Epidermal melanocyte (primary cell): ENCODE data around the gene CST3.
"Not testable (repeated sequence)": the region's sequence is repeated elsewhere in the genome, so short reads cannot be mapped to it uniquely, and the experiment has no call there.

ENCODE experiments used
- DNase-seq: peaks from one replicate; pipeline ENCODE4 v3.0.0; 2011; ENCODE audit warnings: low spot score; ENCODE audit not compliant: insufficient read length

CST3 gene

DNA sequence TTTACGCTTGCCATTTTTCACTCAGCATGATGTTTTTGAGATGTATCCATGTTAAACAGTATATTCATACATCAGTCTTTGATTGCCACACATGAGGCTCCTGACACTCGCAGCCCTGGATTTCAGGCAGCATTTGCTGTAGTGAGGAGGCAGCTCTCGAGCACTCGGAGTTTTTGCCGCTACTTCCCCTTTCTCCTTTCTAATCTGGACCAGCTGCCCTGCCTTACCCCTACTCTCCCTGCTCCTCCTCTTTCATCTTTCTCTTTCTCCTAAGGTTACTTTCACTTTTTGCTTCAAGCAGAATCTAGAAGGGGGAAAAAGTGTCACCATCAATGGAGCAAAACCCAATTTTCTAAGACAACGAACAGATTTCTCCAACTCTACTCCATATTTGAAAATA, 5.9 kb upstream of the CST3 start:
- DNase-seq = no peak

DNA sequence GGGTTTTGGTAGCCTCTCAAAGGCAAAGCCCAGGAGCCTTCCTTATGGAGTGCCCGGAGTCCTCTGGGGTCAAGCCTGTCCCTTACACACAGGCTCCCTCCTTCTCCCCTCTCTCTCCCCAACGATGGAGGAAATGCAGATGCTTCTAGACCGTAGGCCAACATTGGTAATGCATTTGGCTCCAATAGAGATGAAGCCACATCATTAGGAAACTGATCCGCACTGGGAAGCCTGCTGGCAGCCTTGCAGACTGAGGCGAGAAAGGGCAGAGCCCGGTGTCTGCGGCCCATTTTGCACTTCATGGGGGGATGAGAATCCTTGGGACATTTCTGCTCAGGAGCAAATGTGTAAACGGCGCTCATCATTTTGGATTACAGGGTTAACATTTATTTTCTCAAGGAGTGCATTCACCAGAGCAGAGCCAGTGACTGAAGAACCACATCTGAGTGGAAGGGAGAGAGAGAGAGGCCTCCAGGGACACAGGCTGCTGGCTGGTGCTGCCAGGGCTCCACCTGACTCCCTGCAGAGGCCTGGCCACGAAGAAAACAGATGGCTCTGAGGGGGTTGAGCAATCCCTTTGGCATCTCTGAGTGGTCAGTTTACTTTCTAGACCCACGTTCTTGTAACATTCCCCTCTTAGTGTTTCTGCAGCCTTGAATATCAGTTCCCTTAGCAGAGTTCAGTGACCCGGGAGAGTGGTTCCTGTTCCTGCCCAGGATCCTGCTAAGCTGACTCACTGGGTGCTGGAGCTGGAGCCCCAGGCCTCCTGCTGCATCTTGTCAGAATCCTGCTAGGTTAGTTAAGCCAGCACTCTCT, 4.4 kb upstream of the CST3 start:
- DNase-seq = no peak

DNA sequence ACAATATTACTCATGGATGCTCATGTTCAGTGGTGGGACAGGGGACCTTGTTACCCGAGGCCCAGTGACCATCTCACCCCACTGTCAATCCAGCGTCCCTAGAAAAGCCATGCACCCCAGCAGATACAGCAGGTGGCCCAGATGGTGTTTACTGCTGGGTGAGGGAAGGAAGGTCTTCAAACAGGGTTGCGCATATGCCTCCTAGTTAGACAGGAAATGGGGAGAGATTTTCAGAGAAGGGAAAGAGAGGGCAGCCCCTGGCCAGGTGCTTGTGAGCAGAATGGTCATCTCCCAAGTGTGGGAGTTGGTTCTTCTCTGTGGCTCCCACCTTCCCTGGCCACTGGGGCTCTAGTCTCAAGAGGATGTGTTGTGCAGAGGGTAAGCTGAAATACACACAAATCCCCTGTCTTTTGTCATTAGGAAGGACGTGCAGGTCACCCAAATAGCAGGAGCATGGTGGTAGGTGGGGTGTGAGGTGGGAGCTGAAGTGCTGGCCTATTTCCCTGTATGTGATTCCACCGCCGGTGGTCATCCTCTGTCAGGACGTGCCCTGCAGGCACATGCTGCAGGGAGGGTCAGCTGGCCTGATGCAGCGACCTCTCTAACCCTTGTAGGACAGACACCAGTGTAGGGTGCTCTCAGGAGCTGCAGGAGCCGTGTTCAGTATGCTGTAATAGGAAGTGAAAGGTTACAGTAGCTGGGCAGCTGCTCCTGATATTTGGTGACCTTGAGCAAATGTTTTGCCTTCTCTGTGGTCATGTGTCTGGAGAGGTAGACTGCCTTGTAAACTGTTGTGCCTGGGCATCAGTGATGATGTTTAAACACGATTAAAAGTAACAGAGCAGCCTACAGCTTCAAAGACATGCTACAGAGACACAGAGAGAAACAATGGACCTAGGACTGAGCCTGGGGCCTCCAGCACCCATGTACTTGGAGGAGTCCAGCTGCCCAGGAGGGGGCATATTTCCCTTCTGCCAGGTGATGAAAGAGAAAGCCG, 3.2 kb upstream of the CST3 start:
- DNase-seq = no peak

DNA sequence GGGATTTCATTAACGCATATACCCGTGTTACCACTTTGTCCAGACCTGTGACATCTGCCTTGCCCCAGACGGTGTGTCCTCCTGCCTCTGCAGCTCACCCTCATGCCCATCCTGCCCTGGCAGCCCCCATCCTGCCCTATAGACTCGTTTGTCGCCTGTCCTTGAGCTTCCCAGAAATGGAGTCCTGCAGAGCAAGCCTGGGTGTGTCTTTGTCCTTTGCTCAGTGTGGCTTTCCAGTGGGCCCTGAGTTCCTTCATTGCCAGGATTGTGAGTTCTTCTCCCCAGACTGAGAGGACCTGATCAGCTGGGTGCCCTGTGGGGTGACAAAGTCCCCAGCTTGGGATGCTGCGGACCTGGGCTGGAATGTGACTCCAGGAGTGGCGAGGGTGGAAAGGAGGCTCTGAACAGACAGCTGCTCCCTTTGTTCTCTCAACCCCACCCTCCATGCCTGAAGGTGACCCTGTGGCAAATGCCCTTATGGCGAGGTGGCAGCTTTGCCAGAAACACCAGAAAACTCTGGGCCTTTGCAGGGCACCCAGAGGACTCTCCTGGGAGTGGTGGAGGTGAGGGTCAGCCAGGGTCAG, 2.4 kb upstream of the CST3 start:
- DNase-seq = no peak

DNA sequence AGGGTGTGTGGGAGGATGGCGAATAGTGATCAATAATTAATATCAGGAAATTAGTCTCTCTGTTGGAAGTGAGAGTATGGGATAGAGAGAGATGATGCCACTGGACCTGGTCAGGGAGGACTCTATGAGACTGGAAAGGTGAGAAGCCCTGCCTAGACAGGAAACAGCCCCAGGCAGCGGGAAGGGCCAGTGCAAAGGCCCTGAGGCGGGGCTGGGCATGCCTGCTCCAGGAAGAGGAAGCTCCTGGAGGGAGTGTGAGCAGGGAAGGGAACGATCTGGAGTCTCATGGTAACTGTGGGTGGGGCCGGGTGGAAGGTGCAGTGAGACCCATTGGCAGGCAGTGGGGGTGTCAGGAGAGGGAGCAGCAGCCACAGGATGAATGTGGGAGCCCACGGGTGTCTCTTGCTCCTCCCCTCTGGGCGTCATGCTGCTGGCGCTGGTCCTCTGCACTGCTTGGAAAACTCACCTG, 1.8 kb upstream of the CST3 start:
- no peak for DNase-seq

DNA sequence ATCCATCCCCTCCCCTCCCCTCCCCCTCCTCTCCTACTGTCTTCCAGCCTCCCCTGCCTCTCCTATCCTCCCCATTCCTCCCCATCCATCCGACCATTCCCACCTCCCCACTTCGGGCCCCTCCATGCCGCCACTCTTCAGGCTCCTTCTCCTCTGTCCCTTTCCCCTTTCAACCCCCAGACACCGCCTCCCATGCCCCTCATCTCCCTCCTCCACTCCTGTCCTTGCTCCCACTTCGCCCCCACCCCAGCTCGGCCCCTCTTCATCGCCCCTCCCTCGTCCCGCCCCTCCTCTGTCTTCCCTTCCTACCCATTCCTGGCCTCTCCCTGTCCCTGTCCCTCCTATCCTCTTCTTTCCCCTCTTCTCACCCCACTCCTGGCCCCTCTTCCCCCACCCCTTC, 554 bp upstream of the CST3 start:
- DNase-seq = no peak

DNA sequence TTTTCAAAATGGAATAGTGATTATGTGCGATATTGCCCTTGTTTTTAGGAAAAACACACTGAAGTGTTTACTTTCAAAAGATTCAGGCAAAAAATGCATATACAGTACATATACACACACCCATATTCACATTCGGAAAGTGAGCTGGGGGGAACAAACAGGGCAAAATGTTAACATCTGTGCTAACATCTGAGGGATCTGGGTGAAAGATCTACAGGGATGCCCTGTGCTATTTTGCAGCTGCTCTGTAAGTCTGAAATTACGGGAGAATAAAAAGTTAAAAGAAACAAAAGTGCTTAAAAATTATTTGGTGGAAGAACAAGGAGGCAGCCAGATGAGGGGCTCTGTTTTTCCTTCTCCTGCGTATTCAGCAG, 860 bp downstream of the CST3 start:
- no peak for DNase-seq

DNA sequence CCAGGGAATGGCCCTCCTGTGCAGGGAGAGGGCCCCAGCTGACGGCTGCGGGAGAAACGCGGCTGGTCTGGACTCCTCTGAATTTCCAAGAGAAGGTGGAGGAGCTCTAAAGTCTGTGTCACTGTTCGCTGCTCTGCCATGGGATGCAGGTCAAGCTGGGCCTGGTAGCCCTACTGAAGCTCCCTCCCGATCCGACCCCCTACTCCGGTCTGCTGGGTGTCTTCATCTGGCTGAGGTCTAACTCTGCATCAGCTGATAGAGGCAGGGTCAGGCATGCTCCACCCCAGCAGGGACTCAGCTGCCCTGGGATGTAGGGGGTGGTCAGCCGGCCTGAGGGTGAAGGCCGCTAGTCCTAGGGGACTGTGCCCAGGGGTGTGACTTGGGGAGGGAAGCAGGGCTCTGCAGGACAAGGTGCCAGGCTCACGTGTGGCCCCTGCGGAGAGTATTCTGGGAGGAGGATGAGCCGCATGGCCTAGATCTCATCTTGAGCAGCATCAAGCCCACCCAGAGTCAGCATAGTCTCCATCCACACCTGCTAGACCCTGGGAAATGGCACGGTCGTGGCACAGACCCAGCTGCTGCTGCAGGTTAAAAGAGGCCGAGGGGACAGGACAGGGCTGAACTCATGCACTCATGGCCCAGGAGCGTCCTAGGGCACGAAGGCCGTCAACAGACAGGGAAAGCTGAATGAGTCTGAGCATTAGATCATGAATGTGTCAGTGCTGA, 1.4 kb downstream of the CST3 start:
- no peak for DNase-seq

DNA sequence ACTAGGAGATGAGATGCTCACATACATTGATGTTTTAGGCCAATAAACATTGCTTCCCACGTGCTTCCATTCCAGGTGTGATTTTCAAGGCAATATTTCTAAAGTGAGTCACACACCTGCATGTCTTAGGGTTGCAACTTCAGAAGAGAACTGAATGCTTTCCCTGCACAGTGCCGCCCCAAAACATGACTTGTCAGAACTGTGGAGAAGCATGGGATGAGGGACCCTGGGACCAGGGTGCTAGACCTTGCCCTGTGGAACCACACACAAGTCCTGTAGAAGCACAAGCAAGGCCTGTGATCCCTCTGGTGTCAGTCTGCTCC, 2.0 kb downstream of the CST3 start:
- not testable (repeated sequence) for DNase-seq

DNA sequence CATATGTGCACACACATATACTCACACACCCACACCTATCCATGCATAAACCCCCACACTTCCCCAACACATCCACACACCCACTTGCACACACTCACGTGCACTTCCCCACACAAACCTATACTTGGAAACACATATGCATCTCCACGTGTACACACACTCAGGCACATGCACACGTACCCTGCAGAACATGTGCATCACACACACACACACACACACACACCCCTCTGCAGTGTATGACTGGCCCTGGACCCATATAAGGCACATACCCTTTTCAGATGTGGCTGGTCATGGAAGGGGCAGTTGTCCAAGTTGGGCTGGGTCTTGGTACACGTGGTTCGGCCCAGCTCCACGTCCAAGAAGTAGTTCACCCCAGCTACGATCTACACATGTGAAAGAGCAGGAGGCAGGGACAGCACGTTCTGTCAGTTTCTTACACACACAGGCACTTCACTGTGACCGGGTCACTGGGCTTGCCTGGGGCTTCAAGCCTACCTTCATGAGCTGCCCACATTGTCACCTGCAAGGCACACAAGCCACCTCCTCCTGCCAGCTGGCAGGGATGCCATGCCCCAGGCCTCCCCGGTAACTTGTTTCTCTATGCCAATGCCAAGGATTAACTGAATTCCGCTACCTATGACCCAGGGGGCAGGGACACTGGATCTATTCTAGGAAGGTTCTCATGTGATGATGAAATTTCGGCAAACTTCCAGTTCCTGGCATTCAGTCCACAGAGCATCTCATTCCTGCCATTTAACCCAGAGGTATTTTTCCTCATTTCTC, 2.6 kb downstream of the CST3 start:
- no peak for DNase-seq

DNA sequence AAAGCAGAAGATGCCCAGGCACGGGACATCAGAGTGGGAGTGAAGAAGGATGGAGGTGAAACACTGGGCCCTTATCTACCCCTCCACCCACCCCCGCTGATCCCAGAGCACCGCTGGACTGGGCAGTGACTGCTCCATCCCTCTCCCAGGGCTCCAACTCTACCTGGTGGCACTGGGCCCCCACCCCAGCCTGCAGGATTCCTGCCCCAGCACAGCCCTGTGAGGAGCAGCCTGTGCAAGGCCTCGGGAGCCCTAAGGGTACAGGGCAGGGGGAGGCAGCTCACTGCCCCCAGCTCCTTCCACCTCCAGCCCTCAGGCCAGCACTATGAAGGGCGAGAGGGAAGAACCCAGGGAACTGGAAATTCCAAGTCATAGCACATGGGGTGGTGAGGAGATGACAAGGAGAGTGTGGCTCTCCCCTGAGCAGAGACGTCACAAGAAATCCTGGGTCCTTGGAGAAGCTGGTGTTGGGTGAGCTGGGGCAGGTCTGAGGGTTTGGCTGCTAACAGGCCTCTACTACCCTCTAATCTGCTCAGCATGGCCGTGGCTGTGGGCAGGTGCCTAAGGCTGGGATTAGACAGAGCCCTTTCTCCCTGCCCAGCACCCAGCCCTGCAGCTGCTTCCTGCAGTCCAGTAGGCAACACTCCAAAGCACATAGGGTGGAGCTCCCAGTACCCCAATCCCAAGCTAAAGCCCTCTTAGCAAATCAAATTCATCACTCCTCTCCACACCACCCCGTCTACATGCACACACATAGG, 3.5 kb downstream of the CST3 start:
- no peak for DNase-seq

DNA sequence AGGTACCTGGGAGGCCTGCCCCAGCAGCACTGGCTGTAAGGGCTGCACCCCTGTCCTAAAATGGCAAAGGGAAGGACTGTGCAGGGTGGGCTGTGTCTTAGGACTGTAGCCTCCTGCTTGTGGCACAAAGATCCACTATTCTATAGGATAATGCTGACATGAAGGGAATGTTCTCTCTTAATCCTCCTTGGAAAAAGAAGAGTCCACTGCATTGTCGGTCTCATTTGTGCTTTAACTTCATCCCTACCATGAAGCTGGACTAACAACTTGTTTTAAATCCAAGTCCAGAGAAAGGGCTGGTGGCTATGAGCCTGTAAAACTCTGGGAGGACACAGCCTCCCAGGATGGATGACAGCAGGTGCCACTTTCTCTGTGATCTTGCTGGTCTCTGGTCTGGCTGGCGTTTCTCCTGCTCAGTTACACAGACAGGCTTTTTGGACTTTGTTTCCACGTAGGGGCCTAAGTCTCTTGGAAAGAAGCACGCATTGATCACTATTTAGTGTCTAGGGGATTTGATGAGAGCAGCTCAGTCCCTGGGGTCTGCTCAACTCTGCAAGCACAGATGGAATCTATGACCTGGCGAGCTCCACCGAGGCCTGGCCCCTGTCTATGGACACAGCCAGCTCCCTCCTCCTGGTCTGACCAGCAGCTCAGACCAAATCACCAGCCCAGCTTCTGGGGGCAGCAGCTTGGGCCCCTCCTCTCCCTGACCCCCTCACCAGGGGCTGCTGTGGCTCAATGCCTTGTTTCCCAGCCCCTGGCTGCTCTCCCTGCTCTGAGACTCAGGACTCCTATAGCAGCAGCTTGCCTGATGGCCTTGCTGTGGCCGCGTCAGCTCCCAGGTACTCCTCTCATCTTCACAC, 4.8 kb downstream of the CST3 start:
- DNase-seq = no peak

DNA sequence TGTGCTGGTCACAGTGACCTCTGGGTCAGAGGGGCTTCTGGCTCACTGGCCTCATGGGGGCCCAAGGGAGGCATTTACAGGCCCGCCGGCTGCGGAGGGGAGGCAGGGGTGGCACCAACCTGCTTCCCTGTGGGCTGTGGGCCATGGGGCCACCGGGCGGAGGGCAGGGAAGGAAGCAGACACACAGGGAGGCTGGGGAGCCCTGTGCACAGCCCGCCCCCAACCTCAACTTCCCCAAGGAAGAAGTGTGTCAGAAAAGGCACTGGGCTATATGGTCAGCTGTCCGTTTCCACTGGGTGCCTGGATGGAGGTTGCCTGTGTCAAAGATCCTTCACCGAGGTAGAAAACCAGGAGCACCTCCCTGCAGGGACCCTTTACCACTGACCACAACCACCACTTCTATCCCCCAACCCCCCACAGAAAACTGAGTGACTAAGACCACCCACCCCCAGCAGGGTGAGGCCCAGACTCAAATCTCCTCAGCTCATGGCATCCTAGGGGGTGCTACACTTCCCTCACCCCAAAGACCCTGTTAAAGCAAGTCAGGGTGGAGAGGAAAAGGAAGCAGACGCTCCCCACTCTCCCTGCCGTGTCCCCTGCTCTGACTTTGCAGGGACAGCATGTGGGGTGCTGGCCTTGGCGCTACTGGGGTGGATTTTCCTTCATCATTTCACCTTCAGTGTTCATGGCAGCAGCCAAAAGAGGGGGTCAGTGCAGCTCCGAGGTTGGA, 5.6 kb downstream of the CST3 start:
- no peak for DNase-seq

DNA sequence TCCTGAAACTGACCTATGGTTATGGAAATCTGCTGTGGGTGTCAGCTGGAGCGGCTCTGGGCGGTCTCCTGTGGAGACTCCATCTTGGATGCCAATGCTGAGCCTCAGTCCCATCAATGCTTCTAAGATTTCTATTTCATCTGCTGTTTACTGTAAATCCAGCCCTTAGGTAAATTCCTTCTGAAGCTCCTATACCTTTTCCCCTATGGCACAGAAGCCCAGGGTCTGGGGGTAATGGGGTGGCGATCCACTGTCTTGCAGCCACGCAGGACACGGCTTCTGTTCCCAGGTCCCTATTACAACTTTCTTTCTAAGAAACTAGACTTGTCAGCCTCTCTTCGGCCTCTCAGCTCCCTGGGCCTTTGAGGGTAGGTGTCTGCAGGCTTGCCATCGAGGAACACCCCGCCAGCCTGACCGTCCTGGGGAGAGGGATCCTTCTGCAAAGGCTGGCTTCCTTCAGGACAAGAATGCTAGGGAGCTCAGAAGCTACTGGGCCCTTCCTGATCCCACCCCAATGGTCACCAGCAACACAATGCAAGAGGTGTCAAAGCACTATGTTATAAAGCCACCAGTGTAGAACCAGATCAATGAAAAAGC, 6.4 kb downstream of the CST3 start:
- DNase-seq = no peak

DNA sequence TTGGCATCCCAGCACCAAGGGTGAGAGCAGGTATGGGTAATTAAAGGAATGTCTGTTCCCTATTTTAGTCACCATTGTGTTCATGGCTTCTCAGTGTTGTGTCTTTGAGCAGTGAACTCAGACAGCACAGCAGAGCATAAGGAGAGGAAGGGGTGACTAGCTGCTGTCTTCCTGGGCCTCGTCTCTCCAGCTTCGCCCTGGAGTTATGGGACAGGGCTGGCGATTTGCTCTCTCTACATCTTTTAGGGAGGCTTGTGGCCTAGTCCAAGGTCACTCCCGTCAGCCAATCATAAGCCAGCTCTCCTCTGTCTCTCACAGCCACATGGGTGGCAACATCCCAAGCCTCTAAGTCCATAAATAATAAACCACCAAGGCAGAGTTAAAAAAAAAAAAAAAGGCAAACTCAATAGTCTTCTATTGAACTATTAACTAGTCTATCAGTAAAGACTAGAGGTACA, 7.3 kb downstream of the CST3 start:
- DNase-seq = no peak

DNA sequence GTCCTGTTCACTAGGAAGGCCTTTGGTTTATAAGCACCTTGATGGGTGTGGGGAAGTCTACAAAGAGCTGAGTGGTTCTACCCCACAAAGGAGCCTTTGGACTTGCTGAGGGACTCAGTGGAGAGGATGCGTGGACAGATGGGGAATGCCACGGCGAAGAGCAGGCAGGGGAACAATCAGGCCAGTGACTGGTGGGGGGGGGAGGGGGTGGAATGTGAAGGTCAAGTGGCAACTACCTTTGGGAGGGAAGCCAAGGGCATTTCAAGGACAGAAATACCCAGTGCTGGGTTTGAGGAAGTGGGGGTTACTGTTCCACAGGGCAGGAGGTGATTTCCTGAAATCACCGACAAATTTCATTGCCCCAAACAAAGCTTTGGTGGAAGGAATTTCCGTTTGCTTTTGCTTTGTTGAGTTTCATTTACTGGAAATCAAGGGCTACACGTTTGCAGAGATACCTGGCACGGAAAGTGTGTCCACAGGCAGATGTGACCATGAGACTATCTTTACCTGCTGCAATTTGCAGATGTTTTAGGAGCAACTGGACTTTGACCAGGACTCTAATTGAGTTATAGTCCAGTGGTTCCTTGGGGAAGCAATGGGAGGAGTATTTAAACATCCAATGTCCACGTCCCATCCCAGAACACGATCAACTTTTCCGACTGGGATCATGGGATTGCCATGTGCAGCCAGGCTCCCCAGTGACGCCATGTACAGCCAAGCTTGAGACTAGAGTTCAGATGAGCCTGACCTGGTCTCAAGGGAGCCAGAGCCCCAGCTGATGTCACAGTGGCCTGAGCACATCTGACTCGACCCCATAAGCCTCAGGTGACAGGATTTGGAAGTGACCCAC, 8.0 kb downstream of the CST3 start:
- DNase-seq = no peak

DNA sequence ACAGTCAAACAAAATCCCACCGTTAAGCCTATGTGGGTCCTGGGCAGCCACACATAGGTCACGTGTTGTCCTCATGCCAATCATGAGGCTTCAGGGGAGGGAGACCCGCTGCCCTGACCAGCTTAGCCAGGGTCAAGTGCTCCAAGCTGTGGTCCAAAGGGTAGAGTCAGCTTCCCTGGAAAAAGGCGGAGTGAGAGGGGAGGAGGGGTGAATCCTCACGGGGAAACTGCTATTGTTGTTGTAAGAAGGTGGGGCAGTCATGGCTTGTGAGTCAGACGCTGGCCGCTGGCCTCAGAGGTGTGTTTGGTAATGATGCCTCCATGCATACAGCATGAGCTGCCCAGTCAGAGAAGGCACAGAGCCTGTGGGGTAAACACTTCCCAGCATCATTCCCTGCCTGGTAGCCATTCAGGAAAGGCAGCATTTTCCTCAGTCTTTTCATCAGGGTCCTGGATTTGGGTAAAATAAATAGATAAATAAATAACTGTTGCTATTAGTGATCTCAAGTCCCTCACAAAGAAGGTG, 8.7 kb downstream of the CST3 start:
- no peak for DNase-seq
